Esophagus squamous epithelium (tissue), 5 donors: ENCODE measurements around the gene SMAD7. TPM values are rescaled to one million over a fixed set of nuclear protein-coding genes. Genes with fewer than 3 reads are reported as not detected.

Experiments
- DNase-seq: peaks from one replicate; lab custom pipeline; 2025; lab: John Stamatoyannopoulos, UW
- H3K27ac ChIP-seq, 4 donors: fragments of 200-600 bp; sonication (generic); one replicate each; pipeline ENCODE4 v1.5.1; 2016 to 2019; ENCODE audit warnings: mild to moderate bottlenecking in 1 of 4
- H3K27me3 ChIP-seq, 4 donors: fragments of 200-600 bp; sonication (generic); 1 replicate in 3 of 4; 2 replicates in 1 of 4; pipeline versions ENCODE4 v1.5.1 to v1.6.0; 2017 to 2021; ENCODE audit warnings: antibody characterized with exemption in 1 of 4
- H3K36me3 ChIP-seq, 3 donors: fragments of 200-600 bp; sonication (generic); one replicate each; pipeline ENCODE4 v1.5.1; 2016 to 2019
- H3K4me1 ChIP-seq, 3 donors: fragments of 200-600 bp; sonication (generic); one replicate each; pipeline ENCODE4 v1.5.1; 2017 to 2019
- H3K4me3 ChIP-seq, 4 donors: fragments of 200-600 bp; sonication (generic); 1 replicate in 3 of 4; 2 replicates in 1 of 4; pipeline ENCODE4 v1.5.1; 2016 to 2019; ENCODE audit warnings: mild to moderate bottlenecking in 2 of 4, moderate library complexity in 1 of 4
- H3K9me3 ChIP-seq, 3 donors: fragments of 200-600 bp; sonication (generic); one replicate each; pipeline ENCODE4 v1.5.1; 2016 to 2019
- POLR2A ChIP-seq, 4 donors: fragments of 450-650 bp; IDR thresholded peaks; one replicate each; pipeline ENCODE4 v1.6.1; 2017; ENCODE audit warnings: antibody characterized with exemption in 4 of 4, mild to moderate bottlenecking in 4 of 4, moderate library complexity in 3 of 4
- WGBS, 2 donors: methylation state at CpG; one replicate each; pipeline ENCODE4 v1.1.5; 2018; 5-methylcytosine and 5-hydroxymethylcytosine counted together
- intact Hi-C: fragments of 100-400 bp; cut with DNase I; formaldehyde crosslinking; loops from one replicate; pipeline ENCODE4 v1.15.0; 2022
- total RNA-seq, 4 donors: library from RNA; depleted of rRNA; stranded (reverse); fragments of >200 nt; gene quantifications; one replicate each; pipeline ENCODE4 v1.1.0, GENCODE V29; 2016
- TF ChIP-seq, protein P1 (sequence below), 6 experiments: fragments of 450-650 bp in 4 of 6; fragments of 200-600 bp in 2 of 6; sonication (generic) in 2 of 6; IDR thresholded peaks; one replicate each; pipeline ENCODE4 v1.5.1; 2016 to 2019; ENCODE audit warnings: antibody characterized with exemption in 6 of 6, mild to moderate bottlenecking in 4 of 6, moderate library complexity in 4 of 6
- donor health status: DM: yes; HTN: yes; CAD: no.

Gene SMAD7
- total RNA-seq, 4 donors from 2014 or later, result 4.2 to 26.5 (median 9.0) TPM

DNA sequence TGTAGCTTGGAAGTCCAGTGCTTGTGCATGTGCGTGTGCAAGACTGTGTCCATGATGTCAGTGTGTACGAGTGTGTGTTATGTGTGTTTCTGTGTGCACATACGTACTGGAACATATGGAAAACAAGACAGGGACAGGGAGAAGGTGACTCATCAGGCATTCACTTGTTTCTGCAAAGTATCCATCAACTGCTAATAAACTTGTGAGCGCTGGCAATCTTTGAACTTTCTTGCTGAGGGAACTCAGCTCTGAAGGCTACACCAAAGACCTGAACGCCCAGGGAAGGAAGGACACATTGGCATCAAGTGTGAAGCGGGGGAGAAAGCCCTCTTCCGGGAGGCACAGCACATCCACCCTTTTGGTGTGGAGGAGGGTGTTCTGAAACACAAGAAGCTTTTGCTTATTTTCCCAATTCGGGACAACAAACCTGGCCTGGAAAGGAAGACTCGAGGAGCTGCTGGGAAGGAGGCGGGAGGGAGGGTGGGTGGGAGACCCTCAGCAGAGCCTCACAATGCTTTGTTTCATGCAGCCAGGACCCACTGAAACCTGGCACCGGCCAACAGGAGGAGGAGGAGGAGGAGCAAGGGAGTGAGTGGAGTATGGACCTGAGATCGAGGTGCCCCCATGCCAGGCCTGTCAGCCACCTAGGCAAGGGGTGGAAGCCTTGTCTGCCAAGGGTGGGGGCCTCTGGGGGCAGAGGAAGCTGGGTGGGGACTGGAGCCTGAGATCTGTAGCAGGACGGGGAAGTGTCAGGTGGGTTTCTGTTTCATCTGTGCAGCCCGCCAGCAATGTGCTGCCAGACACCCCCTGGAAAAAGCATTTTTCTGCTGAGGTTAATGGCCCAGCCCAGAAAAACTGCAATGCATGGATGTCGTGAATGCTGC is 26.8 kb downstream of the SMAD7 start:
- Histone ChIP-seq H3K36me3 (peaks cover 0 to 29% (median 0%) of the 10 kb centered on the region in 3 donors), H3K4me1 (peaks cover 37 to 82% (median 51%) of the 10 kb centered on the region in 3 donors), H3K27me3 (no peaks in the 10 kb centered on the region), H3K27ac (peak overlapping the region in 3 of 4 donors; percentile 7 to 81 (median 75)), H3K9me3 (no peaks in the 10 kb centered on the region), H3K4me3 (peak overlapping the region in 1 of 4 donors; percentile 46)
- no peak for DNase-seq
- intact Hi-C loops, result no loop called here
- TF ChIP-seq, protein P1, sequence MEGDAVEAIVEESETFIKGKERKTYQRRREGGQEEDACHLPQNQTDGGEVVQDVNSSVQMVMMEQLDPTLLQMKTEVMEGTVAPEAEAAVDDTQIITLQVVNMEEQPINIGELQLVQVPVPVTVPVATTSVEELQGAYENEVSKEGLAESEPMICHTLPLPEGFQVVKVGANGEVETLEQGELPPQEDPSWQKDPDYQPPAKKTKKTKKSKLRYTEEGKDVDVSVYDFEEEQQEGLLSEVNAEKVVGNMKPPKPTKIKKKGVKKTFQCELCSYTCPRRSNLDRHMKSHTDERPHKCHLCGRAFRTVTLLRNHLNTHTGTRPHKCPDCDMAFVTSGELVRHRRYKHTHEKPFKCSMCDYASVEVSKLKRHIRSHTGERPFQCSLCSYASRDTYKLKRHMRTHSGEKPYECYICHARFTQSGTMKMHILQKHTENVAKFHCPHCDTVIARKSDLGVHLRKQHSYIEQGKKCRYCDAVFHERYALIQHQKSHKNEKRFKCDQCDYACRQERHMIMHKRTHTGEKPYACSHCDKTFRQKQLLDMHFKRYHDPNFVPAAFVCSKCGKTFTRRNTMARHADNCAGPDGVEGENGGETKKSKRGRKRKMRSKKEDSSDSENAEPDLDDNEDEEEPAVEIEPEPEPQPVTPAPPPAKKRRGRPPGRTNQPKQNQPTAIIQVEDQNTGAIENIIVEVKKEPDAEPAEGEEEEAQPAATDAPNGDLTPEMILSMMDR (IDR thresholded peaks at IDR 0.05), result no peak
- no peak for TF ChIP-seq POLR2A (IDR thresholded peaks at IDR 0.05)
- 59 to 62% methylated on average over 8 to 13 of the region's 15 CpGs for WGBS, 2 donors

DNA sequence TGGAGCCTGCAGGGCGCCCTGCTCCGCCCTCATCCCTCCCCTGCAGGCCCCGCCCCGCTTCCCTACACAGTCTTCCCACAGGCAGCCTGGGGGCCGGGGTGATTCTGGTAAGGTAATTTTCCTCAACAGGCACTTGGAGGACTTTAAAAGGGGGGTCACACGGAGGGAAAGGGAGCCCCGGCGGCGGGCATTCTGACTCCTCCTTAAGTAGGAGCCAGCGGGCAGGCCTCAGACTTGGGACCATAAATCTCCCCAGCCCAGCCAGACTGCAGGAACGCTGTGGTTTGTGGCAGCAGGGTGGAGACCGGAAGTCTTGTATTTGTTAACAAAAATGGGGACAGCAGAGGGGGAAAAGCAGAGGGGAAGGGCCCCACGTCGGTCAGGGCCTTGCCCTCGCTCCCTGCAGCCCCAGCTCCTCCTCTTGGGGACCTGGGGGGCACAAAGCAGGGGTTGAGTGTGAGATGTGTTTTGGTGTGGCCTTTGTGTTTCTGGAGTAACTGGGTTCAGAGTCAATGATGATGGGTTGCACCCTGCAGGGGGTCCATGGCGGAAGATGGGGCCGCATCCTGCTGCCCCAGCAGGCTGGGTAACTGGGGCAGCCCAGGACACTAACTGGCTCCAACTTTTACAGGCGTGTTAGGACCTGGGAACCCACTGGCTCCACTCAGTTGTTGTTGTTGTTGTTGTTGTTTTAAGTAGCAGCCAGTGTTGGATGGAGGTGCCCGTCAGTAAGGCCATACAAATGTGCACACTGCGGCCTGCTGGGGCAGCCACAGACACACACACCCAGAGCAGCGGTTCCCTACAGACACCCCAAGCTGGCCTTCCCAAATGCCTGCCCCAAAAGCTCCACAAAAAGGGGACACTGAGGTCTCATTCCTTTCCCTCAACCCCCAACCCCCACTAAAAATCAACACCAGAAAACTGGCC is 27.7 kb downstream of the SMAD7 start:
- 15 to 24% methylated on average over 7 to 14 of the region's 21 CpGs for whole genome bisulfite sequencing, 2 donors
- Histone ChIP-seq H3K27me3 (no peaks in the 10 kb centered on the region), H3K4me1 (peaks cover 28 to 78% (median 43%) of the 10 kb centered on the region in 3 donors), H3K36me3 (peaks cover 0 to 29% (median 0%) of the 10 kb centered on the region in 3 donors), H3K4me3 (peak overlapping the region in 3 of 4 donors; percentile 34 to 46 (median 37)), H3K9me3 (no peaks in the 10 kb centered on the region), H3K27ac (peak overlapping the region; percentile 11 to 81 (median 66))
- TF ChIP-seq, protein P1 (IDR thresholded peaks at IDR 0.05), result no peak
- no peak for TF ChIP-seq POLR2A (IDR thresholded peaks at IDR 0.05)
- intact Hi-C loops, result no loop called here
- DNase-seq, result no peak

DNA sequence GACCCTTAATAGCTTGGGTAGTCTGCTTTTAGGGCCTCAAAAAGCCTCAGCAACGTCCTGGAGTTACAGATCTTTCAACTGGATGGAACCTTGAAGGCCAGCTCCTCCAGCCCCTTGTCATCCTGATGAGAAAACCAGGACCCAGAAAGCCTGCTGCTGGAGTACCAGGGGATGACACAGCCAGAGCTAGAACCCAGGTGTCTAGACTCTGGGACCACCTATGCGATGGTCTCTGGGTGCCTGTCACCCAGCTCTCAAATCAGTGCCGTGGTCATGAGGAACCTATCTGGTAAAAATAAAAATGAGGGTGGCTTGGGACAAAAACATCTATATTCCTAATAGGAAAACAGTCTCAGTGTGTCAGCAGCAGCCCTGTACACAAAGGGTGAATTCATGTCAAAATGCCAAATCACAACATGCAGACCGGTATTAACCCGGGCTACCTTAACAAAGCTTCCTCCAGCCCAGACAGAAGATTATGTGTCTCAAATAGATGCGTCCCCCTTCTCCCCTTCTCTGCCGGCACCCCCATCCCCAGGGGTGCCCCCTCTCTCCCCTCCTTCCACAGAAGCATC is 28.5 kb downstream of the SMAD7 start:
- Histone ChIP-seq H3K4me1 (peaks cover 26 to 77% (median 37%) of the 10 kb centered on the region in 3 donors), H3K4me3 (peak overlapping the region in 3 of 4 donors; percentile 34 to 46 (median 37)), H3K36me3 (peaks cover 0 to 29% (median 0%) of the 10 kb centered on the region in 3 donors), H3K27ac (peak overlapping the region in 3 of 4 donors; percentile 57 to 81 (median 75)), H3K9me3 (no peaks in the 10 kb centered on the region), H3K27me3 (no peaks in the 10 kb centered on the region)
- DNase-seq, result no peak
- no peak for TF ChIP-seq POLR2A (IDR thresholded peaks at IDR 0.05)
- TF ChIP-seq, protein P1 (IDR thresholded peaks at IDR 0.05), result no peak
- whole genome bisulfite sequencing, 2 donors, result 18 to 22% methylated on average over 5 of the region's 7 CpGs
- intact Hi-C loops, result no loop called here

DNA sequence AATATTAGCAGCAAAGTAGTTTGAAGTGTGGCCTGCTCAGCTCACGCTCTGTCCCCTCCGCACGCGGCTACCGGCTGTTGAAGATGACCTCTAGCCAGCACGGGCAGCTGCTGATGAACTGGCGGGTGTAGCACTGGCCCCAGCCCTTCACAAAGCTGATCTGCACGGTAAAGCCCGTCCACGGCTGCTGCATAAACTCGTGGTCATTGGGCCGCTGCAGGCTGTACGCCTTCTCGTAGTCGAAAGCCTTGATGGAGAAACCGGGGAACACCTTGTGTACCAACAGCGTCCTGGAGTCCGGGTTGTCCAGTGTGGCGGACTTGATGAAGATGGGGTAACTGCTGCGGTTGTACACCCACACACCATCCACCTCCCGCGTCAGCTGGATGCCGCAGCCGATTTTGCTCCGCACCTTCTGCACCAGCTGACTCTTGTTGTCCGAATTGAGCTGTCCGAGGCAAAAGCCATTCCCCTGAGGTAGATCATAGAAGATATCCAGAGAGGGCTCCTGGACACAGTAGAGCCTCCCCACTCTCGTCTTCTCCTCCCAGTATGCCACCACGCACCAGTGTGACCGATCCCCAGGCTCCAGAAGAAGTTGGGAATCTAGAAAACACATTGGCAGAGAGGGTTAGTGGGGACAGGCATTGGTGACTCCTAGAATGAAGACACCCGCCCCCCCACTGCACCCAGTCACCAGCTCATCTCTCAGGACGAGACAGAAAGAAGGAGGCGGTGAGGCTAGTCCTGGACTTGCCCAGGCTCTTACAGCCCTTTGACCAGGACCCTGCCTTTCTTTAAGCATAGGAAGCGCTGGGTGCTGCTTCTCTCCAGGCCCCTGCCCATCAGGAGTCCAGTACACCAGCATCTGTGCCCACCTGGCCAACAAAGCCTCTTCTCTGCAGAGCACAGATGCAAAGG is 29.2 kb downstream of the SMAD7 start:
- TF ChIP-seq, protein P1 (IDR thresholded peaks at IDR 0.05), result no peak
- TF ChIP-seq POLR2A (IDR thresholded peaks at IDR 0.05), result no peak

More for the DNA sequence above, 29.2 kb downstream of the SMAD7 start:
- peaks cover 0 to 29% (median 0%) of the 10 kb centered on the region in 3 donors for H3K36me3 ChIP-seq
- H3K27ac ChIP-seq, result no peak overlapping the region
- H3K9me3 ChIP-seq, result no peaks in the 10 kb centered on the region
- intact Hi-C loops, result no loop called here
- H3K4me3 ChIP-seq, result no peak overlapping the region
- WGBS, 2 donors, result 84 to 86% methylated on average over 26 to 29 of the region's 34 CpGs
- peaks cover 26 to 69% (median 37%) of the 10 kb centered on the region in 3 donors for H3K4me1 ChIP-seq
- no peak for DNase-seq
- H3K27me3 ChIP-seq, result no peaks in the 10 kb centered on the region
